HG02623 (cell line): ENCODE data around the gene SSR1.

Experiments
- ATAC-seq: cut with Tn5 transposase; IDR thresholded peaks from one replicate; pipeline ENCODE4 v1.9.1; 2021; ENCODE audit warnings: moderate library complexity; ENCODE audit not compliant: unreplicated experiment

Gene SSR1

DNA sequence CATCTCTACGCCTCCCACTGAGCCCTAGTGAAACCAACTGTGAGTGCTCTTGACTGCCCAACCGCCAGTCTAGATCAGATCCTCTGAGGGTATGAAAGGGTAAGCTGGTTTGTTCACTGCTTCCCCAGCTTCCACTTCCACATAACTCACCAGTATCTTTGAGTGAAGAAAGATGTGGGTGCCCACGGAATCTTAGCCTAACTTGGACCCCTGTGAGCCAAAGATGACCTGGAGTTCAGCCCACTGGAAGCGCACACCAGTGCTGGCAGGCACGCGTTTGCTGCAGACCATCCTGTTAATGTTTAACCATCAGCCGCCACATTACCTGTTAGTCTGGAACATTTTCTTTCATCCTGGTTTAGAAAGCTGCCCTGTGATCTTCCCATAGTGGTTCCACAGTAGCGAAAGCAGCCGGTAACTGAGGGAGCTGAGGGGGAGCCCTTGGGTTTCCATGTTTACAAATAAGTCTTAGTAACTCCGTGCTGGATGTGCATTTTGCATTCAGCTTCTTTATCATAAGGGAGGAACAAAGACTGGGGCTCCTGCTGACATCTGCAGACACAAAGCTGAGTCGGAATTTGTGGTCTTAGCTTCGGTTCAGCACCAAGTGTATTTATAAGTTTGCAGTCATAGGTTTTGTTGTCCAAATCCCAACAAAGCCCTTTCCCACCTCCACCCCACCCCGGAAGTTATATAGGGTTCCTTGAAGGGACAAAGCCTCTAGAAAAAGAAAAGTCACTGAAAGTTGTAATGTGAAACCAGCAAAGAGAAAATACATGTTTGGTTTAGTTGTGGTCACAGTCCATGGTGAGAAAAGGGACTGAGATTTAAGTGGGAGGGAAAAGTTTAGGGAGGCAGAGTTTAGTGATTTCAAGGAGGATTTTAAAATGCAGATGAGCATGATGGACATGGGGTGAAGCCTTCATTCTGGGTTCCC is 71.0 kb downstream of the SSR1 start:
- ATAC-seq, result no peak

DNA sequence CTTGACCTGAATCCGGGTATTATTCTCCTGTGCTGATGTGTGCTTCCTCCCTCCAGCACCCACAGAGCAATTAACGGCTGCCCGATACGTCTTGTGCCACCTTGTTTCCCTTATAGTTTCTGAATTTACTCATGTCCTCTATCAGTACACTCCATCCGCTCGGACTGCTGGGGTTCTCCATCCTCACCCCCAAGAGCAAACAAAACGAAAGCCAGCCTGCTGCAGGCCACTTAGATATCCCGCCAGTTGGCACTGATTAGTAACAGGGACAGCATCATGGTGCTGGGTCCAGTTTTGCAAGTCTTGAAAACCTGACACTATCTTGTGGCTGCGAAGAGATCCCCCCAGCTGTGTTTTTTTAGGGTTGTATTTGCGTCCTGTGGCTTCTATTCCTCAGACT is 71.8 kb downstream of the SSR1 start:
- ATAC-seq, result no peak

DNA sequence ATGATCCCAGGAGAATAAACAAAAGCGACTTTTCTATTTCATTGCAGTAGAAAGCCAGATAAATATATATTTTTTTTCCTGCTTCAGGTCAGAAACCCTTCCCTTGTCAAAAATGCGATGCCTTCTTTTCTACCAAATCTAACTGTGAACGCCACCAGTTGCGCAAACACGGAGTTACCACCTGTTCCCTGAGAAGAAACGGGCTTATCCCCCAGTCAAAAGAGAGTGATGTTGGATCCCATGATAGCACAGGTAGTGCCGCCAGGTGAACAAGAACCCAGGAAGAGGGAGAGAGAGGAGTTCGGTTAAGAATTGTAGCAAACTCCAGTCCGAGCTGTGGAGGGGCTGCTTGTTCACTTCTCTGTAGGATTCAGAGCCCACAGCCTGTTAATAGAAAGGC is 72.6 kb downstream of the SSR1 start:
- ATAC-seq, result no peak

DNA sequence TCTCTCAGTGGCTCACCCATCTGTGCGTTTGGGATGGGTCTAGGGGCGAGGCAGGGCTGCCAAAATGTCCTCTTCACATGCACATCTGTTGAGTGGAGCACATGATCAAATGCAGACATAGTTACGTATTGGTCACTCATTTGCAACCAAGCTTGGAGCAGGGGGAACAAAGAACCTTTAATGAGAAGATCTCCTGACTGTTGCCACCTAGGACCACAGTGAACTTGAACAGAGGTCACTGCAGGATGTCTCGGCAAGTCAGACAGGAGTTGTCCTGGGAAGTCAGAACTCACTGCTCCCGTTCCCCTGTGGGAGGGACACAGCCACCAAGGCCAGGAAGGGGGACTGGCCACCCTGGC is 73.4 kb downstream of the SSR1 start:
- ATAC-seq, result no peak

DNA sequence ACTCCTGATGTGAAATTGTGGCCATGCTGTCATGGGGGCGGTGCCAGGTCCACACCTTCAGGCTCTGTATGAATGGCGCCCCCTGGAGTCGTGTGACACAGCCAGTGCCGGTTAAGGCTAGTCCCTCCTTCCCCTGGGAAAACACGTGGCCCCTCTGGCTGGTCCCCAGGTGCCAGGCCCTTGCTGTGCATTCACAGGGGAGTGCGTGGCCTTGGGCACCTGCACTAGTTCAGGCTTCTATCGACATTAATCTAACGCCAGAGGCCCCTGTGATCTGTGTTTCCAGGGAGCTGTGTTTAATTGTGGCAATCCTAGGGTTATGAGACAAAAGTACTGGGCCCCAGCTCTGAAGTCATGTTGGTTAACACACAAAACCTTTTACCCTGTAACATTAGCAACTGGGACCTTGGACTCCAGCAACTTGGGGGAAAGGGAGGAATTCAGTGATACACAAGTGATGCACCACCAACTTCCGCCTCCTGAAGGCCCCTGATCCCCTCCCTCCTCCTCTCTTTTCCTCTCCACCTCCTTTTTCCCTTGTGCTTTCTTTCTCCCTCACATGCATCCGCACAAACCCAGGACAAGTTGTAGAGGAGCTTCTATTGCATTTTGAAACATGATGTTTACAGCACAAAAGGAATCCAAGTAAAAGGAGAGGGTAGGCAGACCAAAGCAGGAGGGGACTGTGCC is 74.0 kb downstream of the SSR1 start:
- no peak for ATAC-seq

DNA sequence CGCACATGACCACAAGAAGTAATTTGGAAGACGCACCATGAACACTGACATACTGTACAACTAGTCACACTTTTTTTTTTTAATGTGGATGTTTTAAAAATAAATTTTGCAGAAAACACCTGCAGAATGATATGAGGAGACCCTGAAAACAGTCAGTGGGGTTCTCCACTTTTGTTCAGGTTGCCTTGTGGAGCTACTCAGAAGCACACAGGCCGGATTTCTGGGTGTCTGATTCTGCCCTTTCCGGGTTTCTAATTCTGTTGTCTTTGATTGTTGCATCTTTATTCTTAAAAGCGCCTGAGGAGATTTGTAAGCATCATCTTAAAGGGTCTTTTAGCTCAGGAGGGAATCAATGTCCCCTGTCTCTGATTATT is 74.5 kb downstream of the SSR1 start:
- no peak for ATAC-seq

DNA sequence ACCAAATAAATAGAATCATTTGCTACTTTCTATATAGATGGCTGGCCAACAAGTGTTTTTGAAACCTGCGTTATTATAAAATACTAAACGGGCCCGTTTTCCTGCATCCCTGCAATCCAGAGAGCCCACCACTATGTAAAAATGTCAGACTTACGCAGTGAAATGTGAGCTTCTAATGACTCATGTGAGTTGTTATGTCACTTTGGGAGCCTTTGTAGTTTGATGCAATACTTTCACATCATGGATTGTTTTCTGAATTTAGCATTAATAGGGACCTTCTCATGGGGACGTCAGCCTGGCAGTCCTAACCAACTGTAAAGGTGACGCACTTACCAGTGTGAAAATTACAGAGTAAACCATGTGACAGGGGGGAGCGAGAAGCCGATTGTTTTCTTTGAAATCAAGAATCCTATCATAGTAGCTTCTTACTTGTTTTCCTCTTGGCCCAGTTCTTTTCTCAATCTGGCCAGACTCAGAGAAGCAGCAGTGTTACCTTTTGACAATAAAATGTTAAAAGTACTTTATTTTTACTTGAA is 75.3 kb downstream of the SSR1 start:
- ATAC-seq, result no peak

DNA sequence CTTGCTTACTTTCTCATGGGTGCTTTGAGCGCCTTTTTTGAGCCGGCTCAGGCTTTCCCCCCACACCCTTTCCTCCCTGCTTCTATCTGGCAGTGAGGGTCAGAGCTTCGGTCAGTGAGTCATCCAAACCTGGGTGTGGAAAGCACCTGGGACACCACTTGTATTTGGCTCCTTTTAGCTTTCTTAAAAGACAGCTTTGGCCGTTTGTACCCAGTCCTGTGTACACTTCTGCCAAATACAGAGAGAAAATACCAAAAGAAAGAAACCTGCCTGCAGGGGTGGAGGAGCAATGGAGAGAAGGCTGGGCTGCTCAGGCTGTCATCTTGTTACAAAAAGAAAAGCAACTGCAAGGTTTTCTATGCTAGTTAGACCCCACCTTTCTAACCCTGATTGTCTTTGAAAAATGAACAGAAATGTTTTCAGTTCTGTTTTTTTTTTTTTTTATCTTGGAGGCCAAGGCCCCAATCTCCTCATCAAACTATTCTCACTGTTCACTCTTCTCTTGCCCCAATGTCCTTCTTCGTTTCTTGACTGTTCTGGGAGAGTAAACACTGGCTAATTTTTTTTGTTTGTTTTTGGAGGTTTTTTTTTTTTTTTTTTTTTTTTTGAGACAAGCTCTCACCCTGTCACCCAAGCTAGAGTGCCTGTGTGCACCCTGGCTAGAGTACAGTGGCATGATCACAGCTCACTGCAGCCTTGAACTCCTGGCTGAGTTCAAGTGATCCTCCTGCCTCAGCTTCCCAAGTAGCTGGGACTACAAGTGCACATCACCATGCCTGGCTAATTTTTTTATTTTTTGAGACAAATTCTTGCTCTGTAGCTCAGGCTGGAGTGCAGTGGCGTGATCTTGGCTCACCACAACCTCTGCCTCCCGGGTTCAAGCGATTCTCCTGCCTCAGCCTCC is 76.4 kb downstream of the SSR1 start:
- peak; percentile 59 for ATAC-seq

DNA sequence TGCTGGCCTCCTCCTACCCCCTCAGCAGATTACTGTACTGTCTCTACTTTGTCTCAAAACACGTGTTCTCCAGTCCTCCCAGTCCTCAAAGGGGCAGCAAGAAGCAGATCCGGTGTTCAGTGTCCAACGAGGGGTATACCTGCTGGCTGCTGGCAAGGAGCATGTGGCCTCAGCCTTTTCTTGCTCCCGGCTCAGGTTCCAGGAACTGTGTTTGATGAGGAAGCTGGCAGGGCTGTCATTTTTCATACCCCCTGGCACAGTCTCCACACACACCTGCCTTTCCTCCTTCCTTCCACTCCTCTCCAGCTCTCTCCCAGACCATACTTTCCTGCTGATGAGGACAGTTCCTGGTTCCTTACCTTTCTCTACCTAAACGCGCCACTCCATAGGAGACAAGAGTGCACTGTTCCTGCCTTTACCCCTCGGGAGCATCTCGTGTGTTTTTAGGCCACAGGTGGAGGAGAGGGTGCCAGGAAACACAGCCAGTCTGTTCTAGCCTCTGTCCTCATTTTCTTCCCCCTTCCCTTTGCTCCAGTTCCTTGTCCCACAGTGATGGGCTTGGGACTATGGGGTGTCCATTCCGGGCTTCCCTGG is 77.2 kb downstream of the SSR1 start:
- ATAC-seq, result no peak

DNA sequence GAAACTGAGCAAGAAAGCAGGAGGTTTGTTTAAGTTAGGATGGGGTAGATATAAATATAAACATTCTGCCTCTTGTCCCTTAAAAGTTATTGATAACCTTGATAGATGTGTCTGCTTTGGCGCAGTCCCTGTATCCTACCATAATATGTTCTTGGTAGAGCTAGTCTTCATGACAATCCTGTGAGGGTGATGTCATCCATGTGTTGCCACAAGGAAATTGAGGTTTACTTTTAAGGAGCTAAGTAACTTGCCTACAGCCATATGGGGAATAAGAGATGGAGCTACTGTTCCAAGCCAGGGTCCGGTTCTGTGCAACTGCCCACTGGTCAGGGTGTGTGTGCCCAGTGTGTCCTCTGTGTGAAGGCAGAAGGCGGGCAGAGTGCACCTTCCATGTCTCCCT is 78.5 kb downstream of the SSR1 start:
- no peak for ATAC-seq

DNA sequence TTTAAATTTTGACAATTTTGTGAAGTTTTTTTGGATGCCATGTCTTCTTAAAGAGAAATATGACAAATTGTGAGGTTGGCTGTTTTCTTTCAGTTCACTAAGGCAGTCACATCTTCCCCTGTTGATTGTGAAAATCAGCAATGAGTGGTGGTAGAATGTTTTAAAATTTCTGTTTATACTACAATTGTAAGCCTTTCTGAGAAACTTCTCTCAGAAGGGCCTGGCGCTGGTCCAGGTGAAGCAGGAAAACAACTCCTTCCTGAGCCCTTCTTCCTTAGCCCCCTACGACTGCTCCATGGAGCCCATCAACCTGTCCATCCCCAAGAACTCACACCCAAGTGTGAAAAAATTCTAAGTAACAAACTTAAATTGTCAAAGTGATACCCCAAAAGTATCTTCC is 80.6 kb downstream of the SSR1 start:
- ATAC-seq, result no peak

DNA sequence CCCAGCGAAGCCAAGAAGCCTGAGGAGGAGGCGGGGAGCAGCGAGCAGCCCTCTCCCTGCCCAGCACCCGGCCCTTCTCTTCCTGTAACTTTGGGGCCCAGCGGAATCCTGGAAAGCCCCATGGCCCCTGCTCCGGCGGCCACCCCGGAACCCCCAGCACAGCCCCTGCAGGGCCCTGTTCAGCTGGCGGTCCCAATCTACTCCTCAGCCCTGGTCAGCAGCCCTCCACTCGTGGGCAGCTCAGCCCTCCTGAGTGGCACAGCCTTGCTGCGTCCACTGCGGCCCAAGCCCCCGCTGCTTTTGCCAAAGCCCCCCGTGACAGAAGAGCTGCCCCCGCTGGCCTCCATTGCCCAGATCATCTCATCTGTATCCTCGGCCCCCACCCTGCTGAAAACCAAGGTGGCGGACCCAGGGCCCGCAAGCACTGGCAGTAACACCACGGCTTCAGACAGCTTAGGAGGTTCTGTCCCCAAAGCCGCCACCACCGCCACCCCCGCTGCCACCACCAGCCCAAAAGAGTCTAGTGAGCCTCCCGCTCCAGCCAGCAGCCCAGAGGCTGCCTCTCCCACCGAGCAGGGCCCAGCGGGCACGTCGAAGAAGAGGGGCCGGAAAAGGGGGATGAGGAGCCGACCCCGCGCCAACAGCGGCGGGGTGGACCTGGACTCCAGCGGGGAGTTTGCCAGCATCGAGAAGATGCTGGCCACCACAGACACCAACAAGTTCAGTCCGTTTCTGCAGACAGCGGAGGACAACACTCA is 81.9 kb downstream of the SSR1 start:
- no peak for ATAC-seq

DNA sequence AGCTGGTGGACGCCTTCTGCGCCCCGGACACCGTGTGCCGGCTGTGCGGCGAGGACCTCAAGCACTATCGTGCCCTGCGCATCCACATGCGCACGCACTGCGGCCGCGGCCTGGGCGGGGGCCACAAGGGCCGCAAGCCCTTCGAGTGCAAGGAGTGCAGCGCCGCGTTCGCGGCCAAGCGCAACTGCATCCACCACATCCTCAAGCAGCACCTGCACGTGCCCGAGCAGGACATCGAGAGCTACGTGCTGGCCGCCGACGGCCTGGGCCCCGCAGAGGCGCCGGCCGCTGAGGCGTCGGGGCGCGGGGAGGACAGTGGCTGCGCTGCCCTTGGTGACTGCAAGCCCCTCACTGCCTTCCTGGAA is 82.7 kb downstream of the SSR1 start:
- ATAC-seq, result no peak

DNA sequence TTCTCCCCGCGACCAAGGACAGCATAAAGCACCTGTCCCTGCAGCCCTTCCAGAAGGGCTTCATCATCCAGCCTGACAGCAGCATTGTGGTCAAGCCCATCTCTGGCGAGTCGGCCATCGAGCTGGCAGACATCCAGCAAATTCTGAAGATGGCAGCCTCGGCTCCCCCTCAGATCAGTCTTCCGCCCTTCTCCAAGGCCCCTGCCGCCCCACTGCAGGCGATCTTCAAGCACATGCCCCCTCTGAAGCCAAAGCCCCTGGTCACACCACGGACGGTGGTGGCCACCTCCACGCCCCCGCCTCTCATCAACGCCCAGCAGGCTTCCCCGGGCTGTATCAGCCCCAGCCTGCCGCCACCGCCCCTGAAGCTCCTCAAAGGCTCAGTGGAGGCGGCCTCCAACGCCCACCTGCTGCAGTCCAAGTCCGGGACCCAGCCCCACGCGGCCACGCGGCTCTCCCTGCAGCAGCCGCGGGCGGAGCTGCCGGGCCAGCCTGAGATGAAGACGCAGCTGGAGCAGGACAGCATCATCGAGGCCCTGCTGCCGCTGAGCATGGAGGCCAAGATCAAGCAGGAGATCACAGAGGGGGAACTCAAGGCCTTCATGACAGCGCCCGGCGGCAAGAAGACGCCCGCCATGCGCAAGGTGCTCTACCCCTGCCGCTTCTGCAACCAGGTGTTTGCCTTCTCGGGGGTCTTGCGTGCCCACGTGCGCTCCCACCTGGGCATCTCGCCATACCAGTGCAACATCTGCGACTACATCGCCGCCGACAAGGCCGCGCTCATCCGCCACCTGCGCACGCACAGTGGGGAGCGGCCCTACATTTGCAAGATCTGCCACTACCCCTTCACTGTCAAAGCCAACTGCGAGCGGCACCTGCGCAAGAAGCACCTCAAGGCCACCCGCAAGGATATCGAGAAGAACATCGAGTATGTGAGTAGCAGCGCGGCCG is 83.3 kb downstream of the SSR1 start:
- ATAC-seq, result no peak

DNA sequence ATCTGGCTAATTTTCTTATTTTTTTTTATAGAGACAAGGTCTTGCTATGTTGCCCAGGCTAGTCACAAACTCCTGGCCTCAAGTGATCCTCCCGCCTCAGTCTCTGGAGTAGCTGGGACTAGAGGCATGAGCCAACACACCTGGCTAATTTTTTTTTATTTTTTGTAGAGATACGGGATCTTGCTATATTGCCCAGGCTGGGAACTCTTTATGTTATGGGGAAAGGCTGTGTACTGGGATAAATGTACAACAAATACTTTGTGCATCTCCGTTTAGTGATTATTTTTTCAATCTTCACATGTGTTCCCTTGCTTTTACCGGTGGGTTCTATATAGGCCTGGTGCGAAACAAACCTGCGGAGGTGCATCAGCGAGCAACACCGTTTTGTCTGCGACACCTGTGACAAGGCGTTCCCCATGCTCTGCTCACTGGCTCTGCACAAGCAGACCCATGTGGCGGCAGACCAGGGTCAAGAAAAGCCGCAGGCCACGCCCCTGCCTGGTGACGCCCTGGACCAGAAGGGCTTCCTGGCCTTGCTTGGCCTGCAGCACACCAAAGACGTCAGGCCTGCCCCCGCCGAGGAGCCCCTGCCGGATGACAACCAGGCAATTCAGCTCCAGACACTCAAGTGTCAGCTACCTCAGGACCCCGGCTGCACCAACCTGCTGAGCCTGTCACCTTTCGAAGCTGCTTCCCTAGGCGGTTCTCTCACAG is 84.2 kb downstream of the SSR1 start:
- no peak for ATAC-seq

DNA sequence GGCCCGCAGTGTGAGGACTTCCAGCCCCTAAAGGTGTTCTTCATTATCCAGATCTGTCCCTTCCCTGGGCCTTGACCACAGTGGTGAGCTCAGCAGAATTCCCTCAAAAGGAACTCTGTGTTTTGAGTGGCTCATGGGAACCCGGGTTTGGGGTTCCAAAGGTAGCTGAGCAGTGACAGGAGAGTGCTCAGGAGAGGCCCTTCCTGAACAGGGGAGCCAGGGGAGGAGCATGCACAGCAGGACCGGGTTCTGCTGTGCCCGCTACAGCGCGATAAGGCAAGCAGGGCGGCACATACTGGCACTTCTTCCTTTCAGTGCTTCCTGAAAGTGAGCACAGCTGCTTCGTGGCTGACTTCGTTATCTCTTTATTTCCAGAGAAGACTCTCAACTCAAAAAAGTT is 88.3 kb downstream of the SSR1 start:
- ATAC-seq, result no peak

DNA sequence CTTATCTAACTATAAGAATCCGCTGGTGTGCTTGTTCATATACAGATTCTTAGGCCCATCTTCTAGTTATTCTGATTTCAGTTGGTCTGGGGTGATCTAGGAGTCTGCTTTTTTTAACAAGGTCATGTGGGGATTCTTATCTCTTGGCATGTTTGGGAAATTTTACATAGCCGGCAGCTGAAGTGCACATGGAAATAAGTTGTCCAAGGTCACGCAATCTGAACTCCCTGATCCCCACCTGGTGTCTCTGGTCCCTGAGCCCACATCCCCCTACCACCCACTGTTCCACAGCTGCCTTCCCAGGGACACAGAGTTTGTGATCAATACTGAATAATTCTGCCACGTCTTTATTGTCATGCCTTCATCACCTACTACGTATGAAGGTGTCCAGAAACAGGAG is 90.8 kb downstream of the SSR1 start:
- ATAC-seq, result no peak

DNA sequence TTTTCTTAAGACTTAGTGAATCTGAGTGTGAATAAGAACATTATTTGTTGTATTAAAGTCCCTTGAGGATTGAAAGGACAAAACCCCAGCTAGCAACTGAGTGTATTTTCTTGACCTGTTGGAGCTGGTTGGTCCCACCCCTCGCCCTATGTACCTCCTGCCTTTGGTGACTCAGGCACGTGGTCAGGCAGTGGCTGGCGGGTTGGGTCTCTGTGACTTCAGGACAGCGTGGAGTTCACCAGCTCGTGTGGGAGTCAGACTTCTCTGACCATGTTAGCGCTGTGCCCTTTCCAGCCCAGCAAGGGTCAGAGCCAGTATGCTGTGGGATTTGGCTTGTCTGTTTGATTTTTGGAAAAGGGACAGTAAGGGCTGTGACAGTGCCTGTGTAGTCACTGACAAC is 93.7 kb downstream of the SSR1 start:
- no peak for ATAC-seq
